AG04449 (cell line): ENCODE results near the gene PTPRM.

Source experiments
- CTCF ChIA-PET: fragments of 350-600 bp; formaldehyde crosslinking; extraction: SDS; loops from one replicate; lab custom pipeline; 2021; ENCODE audit warnings: antibody characterized with exemption; lab: Yijun Ruan, JAX
- POLR2A ChIA-PET: fragments of 400-600, 350-600 bp; formaldehyde crosslinking; extraction: SDS; loops from one replicate; lab custom pipeline; 2020; ENCODE audit warnings: antibody characterized with exemption, inconsistent platforms; lab: Yijun Ruan, JAX
- DNase-seq: peaks from one replicate; pipeline ENCODE4 v3.0.0-alpha.2; 2010; ENCODE audit warnings: low read depth, low spot score
- H3K4me3 ChIP-seq: 2 replicates; pipeline ENCODE4 v1.5.1; 2011; ENCODE audit warnings: low read depth, mild to moderate bottlenecking, control low read depth, low read length
- TF ChIP-seq, protein P1 (sequence below): IDR thresholded peaks from one replicate; pipeline ENCODE4 v1.5.1; 2011; ENCODE audit warnings: mild to moderate bottlenecking, moderate library complexity, low read length, control low read depth, inconsistent platforms; ENCODE audit not compliant: insufficient read depth; ENCODE audit errors: missing control alignments

PTPRM gene

DNA sequence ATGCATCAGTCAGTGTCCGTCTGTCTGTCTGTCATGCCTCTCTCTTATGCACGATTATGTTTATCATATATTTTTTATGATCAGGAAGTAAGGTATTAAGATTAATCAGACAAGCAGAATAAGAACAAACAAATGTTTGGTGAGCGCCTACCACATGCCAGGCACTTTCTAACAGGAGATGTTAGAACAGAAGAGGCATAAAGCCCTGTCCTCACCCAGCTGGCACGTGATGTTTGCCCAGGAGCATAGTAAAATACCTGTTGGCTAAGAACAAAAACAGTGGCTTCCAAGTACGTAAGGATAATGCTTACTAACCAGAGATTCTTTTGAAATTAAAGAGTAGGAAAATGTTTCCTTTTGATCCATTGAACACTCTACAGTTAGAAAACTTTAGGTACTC lies 661.9 kb downstream of the PTPRM start:
- TF ChIP-seq, protein P1, sequence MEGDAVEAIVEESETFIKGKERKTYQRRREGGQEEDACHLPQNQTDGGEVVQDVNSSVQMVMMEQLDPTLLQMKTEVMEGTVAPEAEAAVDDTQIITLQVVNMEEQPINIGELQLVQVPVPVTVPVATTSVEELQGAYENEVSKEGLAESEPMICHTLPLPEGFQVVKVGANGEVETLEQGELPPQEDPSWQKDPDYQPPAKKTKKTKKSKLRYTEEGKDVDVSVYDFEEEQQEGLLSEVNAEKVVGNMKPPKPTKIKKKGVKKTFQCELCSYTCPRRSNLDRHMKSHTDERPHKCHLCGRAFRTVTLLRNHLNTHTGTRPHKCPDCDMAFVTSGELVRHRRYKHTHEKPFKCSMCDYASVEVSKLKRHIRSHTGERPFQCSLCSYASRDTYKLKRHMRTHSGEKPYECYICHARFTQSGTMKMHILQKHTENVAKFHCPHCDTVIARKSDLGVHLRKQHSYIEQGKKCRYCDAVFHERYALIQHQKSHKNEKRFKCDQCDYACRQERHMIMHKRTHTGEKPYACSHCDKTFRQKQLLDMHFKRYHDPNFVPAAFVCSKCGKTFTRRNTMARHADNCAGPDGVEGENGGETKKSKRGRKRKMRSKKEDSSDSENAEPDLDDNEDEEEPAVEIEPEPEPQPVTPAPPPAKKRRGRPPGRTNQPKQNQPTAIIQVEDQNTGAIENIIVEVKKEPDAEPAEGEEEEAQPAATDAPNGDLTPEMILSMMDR: no peak
- no peak for DNase-seq
- CTCF ChIA-PET: no interaction called here
- H3K4me3 ChIP-seq: no peak overlapping the region
- POLR2A ChIA-PET: no interaction called here

DNA sequence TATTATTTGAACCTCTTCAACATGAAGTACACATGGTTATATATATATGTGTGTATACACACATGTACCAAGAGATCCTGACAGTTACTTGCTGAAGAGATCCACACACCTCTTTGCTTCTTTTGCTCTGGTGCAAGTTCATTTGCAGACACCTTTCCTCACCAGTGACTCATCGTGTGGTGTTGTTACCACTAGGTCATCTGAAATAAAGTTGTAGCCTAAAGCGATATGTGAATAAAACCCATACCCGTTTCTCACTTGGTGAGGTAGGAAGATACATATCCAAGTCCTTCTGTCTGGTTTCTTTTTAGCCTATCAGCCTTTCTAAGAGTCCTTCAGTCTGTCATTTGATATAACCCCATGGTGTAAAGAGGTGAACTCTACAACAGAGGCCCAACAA lies 662.7 kb downstream of the PTPRM start:
- TF ChIP-seq, protein P1: no peak
- no peak overlapping the region for H3K4me3 ChIP-seq
- ChIA-PET CTCF (no interaction called here), POLR2A (no interaction called here)
- no peak for DNase-seq

DNA sequence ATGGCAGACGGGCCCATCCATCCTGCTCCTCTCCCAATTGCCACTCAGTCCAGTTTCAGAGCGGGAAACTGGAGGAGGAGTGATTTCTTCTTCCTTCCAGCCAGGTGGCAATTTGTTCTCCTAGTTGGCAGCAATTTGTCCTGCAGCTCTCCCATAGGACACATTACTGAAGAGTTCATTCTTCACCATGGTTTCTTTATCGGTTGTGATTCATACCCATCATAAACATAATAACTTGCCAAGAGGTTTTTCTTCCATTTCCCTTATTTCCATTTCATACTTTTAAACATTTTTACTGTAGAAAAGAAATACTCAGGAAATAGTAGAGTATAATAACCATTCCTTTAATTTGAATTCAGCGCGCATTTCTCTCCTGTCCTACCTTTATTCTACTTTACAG lies 664.2 kb downstream of the PTPRM start:
- CTCF ChIA-PET: no interaction called here
- TF ChIP-seq, protein P1: no peak

DNA sequence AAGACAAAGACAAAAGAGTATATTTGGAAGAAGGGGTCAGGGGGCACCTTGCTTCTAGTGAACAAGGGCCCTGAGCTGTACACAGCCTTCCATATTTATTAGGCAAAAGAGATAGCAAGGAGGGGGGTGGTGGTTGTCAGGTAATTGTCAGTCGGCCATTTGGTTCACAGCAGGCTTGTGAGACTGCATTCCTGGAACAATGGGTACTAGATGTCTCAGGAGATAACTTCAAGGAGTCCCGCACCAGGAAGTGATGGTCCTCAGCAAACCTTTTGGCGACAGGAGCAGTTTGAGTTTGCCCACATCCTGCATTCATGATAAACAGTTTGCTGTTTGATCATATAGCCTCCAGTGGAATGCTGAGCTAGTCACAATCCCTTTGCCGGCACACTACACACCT lies 665.7 kb downstream of the PTPRM start:
- POLR2A ChIA-PET: no interaction called here
- no peak for DNase-seq

More for the DNA sequence above, 664.2 kb downstream of the PTPRM start:
- no peak overlapping the region for H3K4me3 ChIP-seq
- DNase-seq: no peak
- POLR2A ChIA-PET: no interaction called here

DNA sequence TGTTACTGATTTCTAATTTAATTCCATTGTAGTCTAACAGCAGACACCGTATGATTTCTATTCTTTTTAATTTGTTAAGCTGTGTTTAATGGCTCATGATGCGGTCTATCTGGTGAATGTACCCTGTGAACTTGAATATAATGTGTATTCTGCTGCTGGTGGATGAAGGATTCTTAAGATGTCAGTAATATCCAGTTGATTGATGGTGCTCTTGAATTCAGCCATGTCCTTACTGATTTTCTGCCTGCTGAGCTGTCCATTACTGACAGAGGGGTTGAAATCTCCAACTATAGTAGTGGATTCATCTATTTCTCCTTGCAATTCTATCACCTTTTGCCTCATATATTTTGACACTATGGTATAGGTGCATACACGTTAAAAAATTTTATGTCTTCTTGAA lies 668.8 kb downstream of the PTPRM start:
- DNase-seq: no peak
- CTCF ChIA-PET: interaction anchor here (0.7 kb wide), 1 partner anchor 11 kb away, joined by 3 read pairs; no protein-coding TSS in a partner anchor
- POLR2A ChIA-PET: no interaction called here
- H3K4me3 ChIP-seq: no peak overlapping the region
- TF ChIP-seq, protein P1: no peak

More for the DNA sequence above, 665.7 kb downstream of the PTPRM start:
- CTCF ChIA-PET: no interaction called here
- TF ChIP-seq, protein P1: no peak
- H3K4me3 ChIP-seq: no peak overlapping the region

DNA sequence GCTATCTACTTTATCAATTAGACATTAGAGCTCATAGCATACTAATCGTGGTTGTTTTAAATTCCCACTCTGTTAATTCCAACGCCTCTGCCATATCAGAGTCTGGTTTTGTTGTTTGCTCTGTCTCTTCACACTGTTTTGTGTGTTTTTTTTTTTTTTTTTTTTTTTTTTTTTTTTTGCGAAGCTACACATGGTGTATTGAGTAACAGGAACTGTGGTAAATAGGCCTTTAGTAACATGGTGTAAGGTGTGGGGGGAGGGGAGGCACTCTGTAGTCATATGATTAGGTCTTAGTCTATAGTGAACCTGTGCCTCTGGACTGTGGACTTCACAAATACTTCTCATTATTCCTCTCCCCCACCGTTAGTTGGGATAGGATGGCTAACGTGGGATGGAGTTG lies 671.4 kb downstream of the PTPRM start:
- TF ChIP-seq, protein P1: no peak
- CTCF ChIA-PET: interaction anchor here (0.8 to 1.1 kb wide), 2 partner anchors 18 to 21 kb away, joined by 3 read pairs; no protein-coding TSS in a partner anchor
- no peak for DNase-seq
- H3K4me3 ChIP-seq: no peak overlapping the region
- POLR2A ChIA-PET: no interaction called here
